ENCODE measurements around the gene GLRX3.

GLRX3 gene

GRCh38 chr10:130137659-130138478 is 1.7 kb downstream of the GLRX3 start:
- DNase-seq (ENCODE audit: low spot score), result no peak

GRCh38 chr10:130138479-130138866 is 2.3 kb downstream of the GLRX3 start:
- peak; percentile 71 for DNase-seq (ENCODE audit: low spot score)

- peak; percentile 34 for DNase-seq (ENCODE audit: low spot score)
Measured at GRCh38 chr10:130140425-130140824, 4.2 kb downstream of the GLRX3 start.

- DNase-seq (ENCODE audit: low spot score), result no peak
Measured at GRCh38 chr10:130141038-130141437, 4.8 kb downstream of the GLRX3 start.

- peak; percentile 30 for DNase-seq (ENCODE audit: low spot score)
Measured at GRCh38 chr10:130141460-130141859, 5.3 kb downstream of the GLRX3 start.

GRCh38 chr10:130141878-130142277 is 5.7 kb downstream of the GLRX3 start:
- peak; percentile 15 for DNase-seq (ENCODE audit: low spot score)

- no peak for DNase-seq (ENCODE audit: low spot score)
Measured at GRCh38 chr10:130146042-130146441, 9.9 kb downstream of the GLRX3 start.

- DNase-seq (ENCODE audit: low spot score), result peak; percentile 30
Measured at GRCh38 chr10:130159192-130159794, 23.1 kb downstream of the GLRX3 start.

- peak; percentile 33 for DNase-seq (ENCODE audit: low spot score)
Measured at GRCh38 chr10:130160775-130161174, 24.6 kb downstream of the GLRX3 start.

- DNase-seq (ENCODE audit: low spot score), result no peak
Measured at GRCh38 chr10:130161331-130161730, 25.1 kb downstream of the GLRX3 start.

- no peak for DNase-seq (ENCODE audit: low spot score)
Measured at GRCh38 chr10:130167193-130167592, 31.0 kb downstream of the GLRX3 start.

- DNase-seq (ENCODE audit: low spot score), result no peak
Measured at GRCh38 chr10:130167707-130168106, 31.5 kb downstream of the GLRX3 start.

GRCh38 chr10:130169136-130169859 is 33.1 kb downstream of the GLRX3 start:
- peak; percentile 45 for DNase-seq (ENCODE audit: low spot score)

GRCh38 chr10:130171196-130171595 is 35.0 kb downstream of the GLRX3 start:
- peak; percentile 81 for DNase-seq (ENCODE audit: low spot score)

- no peak for DNase-seq (ENCODE audit: low spot score)
Measured at GRCh38 chr10:130174328-130174727, 38.1 kb downstream of the GLRX3 start.

GRCh38 chr10:130175074-130175473 is 38.9 kb downstream of the GLRX3 start:
- DNase-seq (ENCODE audit: low spot score), result no peak

- no peak for DNase-seq (ENCODE audit: low spot score)
Measured at GRCh38 chr10:130177250-130177649, 41.1 kb downstream of the GLRX3 start.

- peak; percentile 60 for DNase-seq (ENCODE audit: low spot score)
Measured at GRCh38 chr10:130179640-130180039, 43.4 kb downstream of the GLRX3 start.

- DNase-seq (ENCODE audit: low spot score), result no peak
Measured at GRCh38 chr10:130180416-130180815, 44.2 kb downstream of the GLRX3 start.

GRCh38 chr10:130181858-130182257 is 45.7 kb downstream of the GLRX3 start:
- no peak for DNase-seq (ENCODE audit: low spot score)

GRCh38 chr10:130185591-130185990 is 49.4 kb downstream of the GLRX3 start:
- DNase-seq (ENCODE audit: low spot score), result no peak

GRCh38 chr10:130188195-130189175 is 52.3 kb downstream of the GLRX3 start:
- no peak for DNase-seq (ENCODE audit: low spot score)
